Measurements from ENCODE around the gene ZNF383.

Gene ZNF383

DNA sequence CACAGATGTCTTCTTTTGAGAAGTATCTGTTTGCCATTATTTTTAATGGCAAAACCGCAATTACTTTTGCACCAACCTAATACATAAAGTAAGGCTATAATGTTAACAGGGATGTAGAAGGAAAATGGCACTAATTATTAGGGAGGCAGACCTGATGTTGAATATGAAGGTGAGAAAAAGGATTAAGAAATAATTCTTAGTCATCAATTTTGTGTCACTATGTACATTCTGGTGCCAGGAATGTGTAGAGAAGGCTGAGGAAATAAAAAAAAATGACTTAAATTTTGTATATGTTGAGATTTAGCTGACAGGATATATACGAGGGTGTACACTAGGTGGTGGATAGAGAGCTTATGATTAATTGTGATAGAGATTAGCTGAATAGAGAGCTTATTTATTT is 20.2 kb upstream of the ZNF383 start:
- Histone ChIP-seq H3K9me2 (ENCODE audit: low read depth, low read length) (no peaks in the 10 kb centered on the region), H3K9me3 (ENCODE audit: low read length) (peaks cover 5% of the 10 kb centered on the region; the same call in 1 of the 2 replicates), H3K4me3 (ENCODE audit: low read depth, low read length, poor library complexity, severe bottlenecking) (no peak overlapping the region)

DNA sequence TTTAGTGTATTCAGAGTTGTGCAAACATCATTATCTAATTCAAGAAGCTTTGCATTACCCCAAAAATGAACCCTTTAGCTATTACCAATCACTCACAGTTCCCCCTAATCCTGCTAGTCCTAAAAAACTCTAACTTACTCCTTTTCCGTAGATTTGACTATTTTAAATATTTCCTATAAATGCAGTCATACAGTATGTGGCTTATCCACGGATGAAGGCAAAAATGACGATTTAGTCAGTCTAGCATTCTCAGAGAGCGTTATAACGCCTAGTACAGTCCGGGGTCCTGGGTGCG is 587 bp upstream of the ZNF383 start:
- no peaks in the 10 kb centered on the region for H3F3A ChIP-seq (ENCODE audit: insufficient read depth, low read length)
- H3K27ac ChIP-seq (ENCODE audit: low read depth, low read length, poor library complexity, severe bottlenecking) = peak overlapping the region; percentile 77

More for the DNA sequence above, 20.2 kb upstream of the ZNF383 start:
- no peak overlapping the region for H3K9ac ChIP-seq (ENCODE audit: low read length)
- H2AFZ ChIP-seq (ENCODE audit: low read length) = no peak overlapping the region
- H3K27ac ChIP-seq (ENCODE audit: low read depth, low read length, poor library complexity, severe bottlenecking) = no peak overlapping the region
- no peaks in the 10 kb centered on the region for H3F3A ChIP-seq (ENCODE audit: insufficient read depth, low read length)
- peaks cover 51% of the 10 kb centered on the region for H3K36me3 ChIP-seq (ENCODE audit: insufficient read depth, low read length)
- no peaks in the 10 kb centered on the region for H3K27me3 ChIP-seq (ENCODE audit: insufficient read depth, low read length)
- H4K20me1 ChIP-seq (ENCODE audit: insufficient read depth, low read length) = no peaks in the 10 kb centered on the region
- no peaks in the 10 kb centered on the region for H3K4me1 ChIP-seq (ENCODE audit: insufficient read depth, low read length, severe bottlenecking)
- TF ChIP-seq, protein P1, sequence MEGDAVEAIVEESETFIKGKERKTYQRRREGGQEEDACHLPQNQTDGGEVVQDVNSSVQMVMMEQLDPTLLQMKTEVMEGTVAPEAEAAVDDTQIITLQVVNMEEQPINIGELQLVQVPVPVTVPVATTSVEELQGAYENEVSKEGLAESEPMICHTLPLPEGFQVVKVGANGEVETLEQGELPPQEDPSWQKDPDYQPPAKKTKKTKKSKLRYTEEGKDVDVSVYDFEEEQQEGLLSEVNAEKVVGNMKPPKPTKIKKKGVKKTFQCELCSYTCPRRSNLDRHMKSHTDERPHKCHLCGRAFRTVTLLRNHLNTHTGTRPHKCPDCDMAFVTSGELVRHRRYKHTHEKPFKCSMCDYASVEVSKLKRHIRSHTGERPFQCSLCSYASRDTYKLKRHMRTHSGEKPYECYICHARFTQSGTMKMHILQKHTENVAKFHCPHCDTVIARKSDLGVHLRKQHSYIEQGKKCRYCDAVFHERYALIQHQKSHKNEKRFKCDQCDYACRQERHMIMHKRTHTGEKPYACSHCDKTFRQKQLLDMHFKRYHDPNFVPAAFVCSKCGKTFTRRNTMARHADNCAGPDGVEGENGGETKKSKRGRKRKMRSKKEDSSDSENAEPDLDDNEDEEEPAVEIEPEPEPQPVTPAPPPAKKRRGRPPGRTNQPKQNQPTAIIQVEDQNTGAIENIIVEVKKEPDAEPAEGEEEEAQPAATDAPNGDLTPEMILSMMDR (IDR thresholded peaks at IDR 0.05; ENCODE audit: low read length) = no peak
- TF ChIP-seq EZH2 (IDR thresholded peaks at IDR 0.05; ENCODE audit: borderline replicate concordance, low read length) = no peak
- H3K4me2 ChIP-seq (ENCODE audit: low read length) = no peak overlapping the region
- H3K79me2 ChIP-seq (ENCODE audit: insufficient read depth, low read length) = no peaks in the 10 kb centered on the region

DNA sequence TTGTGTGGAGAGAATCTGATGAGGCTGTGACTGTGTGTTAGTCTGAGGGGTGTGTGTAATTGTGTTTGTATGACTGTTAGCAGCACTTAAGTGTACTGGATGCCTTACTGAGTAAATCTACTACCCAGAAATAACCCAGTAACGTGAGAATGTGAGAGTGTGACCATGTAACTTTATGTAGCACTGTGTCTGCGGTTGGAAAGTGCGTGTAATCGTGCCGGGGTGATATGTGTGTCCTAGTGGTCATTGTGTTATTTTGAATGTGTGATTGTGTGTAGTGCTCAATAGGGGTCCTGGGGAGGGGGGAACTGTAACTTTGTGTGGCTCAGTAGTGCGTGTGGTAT is 550 bp downstream of the ZNF383 start:
- H3K4me1 ChIP-seq (ENCODE audit: insufficient read depth, low read length, severe bottlenecking) = peaks cover 9% of the 10 kb centered on the region
- H3K79me2 ChIP-seq (ENCODE audit: insufficient read depth, low read length) = peaks cover 19% of the 10 kb centered on the region
- H3K4me2 ChIP-seq (ENCODE audit: low read length) = peak overlapping the region; percentile 91
- peak overlapping the region; percentile 95 for H3K4me3 ChIP-seq (ENCODE audit: low read depth, low read length, poor library complexity, severe bottlenecking)
- peaks cover 42% of the 10 kb centered on the region for H3K36me3 ChIP-seq (ENCODE audit: insufficient read depth, low read length)
- TF ChIP-seq, protein P1 (IDR thresholded peaks at IDR 0.05; ENCODE audit: low read length) = no peak
- no peak for TF ChIP-seq EZH2 (IDR thresholded peaks at IDR 0.05; ENCODE audit: borderline replicate concordance, low read length)
- H3K27me3 ChIP-seq (ENCODE audit: insufficient read depth, low read length) = no peaks in the 10 kb centered on the region
- no peak overlapping the region for H2AFZ ChIP-seq (ENCODE audit: low read length)
- H3K9ac ChIP-seq (ENCODE audit: low read length) = peak overlapping the region; percentile 96
- peaks cover 13% of the 10 kb centered on the region for H3K9me3 ChIP-seq (ENCODE audit: low read length)
- no peaks in the 10 kb centered on the region for H3F3A ChIP-seq (ENCODE audit: insufficient read depth, low read length)
- no peaks in the 10 kb centered on the region for H3K9me2 ChIP-seq (ENCODE audit: low read depth, low read length)
- no peaks in the 10 kb centered on the region for H4K20me1 ChIP-seq (ENCODE audit: insufficient read depth, low read length)
- peak overlapping the region; percentile 77 for H3K27ac ChIP-seq (ENCODE audit: low read depth, low read length, poor library complexity, severe bottlenecking)

More for the DNA sequence above, 587 bp upstream of the ZNF383 start:
- H3K4me2 ChIP-seq (ENCODE audit: low read length) = peak overlapping the region; percentile 91
- peaks cover 19% of the 10 kb centered on the region for H3K79me2 ChIP-seq (ENCODE audit: insufficient read depth, low read length)
- H3K4me1 ChIP-seq (ENCODE audit: insufficient read depth, low read length, severe bottlenecking) = peaks cover 9% of the 10 kb centered on the region
- H3K4me3 ChIP-seq (ENCODE audit: low read depth, low read length, poor library complexity, severe bottlenecking) = peak overlapping the region; percentile 95
- no peaks in the 10 kb centered on the region for H4K20me1 ChIP-seq (ENCODE audit: insufficient read depth, low read length)
- TF ChIP-seq, protein P1 (IDR thresholded peaks at IDR 0.05; ENCODE audit: low read length) = no peak
- TF ChIP-seq EZH2 (IDR thresholded peaks at IDR 0.05; ENCODE audit: borderline replicate concordance, low read length) = no peak
- peaks cover 6% of the 10 kb centered on the region for H3K9me3 ChIP-seq (ENCODE audit: low read length)
- peaks cover 31% of the 10 kb centered on the region for H3K36me3 ChIP-seq (ENCODE audit: insufficient read depth, low read length)
- no peaks in the 10 kb centered on the region for H3K9me2 ChIP-seq (ENCODE audit: low read depth, low read length)
- no peak overlapping the region for H2AFZ ChIP-seq (ENCODE audit: low read length)
- peak overlapping the region; percentile 96 for H3K9ac ChIP-seq (ENCODE audit: low read length)
- H3K27me3 ChIP-seq (ENCODE audit: insufficient read depth, low read length) = no peaks in the 10 kb centered on the region

All from OCI-LY1 (cell line).